HG02981 (cell line): ENCODE results near the gene ALOX12B.
"Not testable (repeated sequence)": the region's sequence is repeated elsewhere in the genome, so short reads cannot be mapped to it uniquely, and the experiment has no call there.

ENCODE experiments used
- ATAC-seq: cut with Tn5 transposase; IDR thresholded peaks from one replicate; pipeline ENCODE4 v1.9.1; 2021; ENCODE audit warnings: mild to moderate bottlenecking, moderate library complexity; ENCODE audit not compliant: unreplicated experiment

ALOX12B gene

DNA sequence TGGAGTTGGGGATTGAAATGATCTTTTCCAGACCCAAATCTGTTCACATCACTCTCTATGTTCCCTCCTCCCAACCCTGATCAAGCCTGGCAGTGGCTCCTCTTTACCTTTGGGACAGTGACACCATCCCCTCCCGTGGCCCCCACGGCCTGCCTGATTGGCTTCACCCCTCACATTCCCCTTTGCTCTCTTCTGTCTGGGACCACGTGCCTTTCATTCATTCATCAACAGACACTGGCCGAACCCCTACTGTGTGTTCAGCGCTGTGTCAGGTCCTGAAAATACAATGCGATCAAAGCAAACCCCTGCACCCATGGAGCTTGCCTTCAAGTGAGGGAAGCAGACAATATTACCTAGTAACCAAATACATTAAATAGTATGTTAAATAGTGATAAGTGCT is 2.2 kb upstream of the ALOX12B start:
- no peak for ATAC-seq

- ATAC-seq: no peak
These were observed 375 bp upstream of the ALOX12B start for GRCh38 chr17:8087952-8088230.

DNA sequence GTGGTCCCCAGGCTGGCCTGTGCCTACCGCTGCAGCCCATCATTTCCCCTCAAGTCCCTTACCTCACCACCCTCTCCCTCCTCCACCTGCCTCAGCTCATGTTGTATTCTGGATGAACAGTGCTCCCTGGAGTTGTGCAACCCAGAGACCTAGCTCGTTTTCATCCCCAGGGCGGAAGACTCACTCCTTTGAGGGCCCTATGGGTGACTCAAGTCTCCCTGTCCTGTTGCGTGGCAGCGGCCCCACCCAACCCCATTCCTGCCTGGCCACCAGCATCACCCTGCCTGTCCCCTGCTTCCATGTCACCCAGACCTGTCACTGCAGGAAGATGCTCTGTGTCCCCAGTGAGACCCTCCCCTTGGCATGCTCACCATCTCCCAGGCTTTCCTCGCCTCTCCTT is 3.3 kb downstream of the ALOX12B start:
- ATAC-seq: no peak

GRCh38 chr17:8082292-8082691 is 5.2 kb downstream of the ALOX12B start:
- no peak for ATAC-seq

DNA sequence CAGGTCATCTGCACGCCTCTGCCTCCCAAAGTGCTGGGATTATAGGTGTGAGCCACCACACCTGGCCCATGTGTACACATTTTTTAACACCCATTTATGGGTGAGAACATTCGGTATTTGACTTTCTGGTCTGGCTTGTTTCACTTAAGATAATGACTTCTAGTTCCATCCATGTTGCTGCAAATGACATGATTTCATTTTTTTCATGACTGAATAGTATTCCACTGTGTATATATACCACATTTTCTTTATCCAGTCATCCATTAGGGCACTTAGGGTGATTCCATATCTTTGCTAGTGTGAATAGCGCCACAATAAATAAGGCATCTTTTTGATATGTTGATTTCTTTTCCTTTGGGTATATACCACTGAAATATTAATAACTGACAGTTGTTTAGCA is 5.6 kb downstream of the ALOX12B start:
- ATAC-seq: no peak

GRCh38 chr17:8080799-8081219 is 6.7 kb downstream of the ALOX12B start:
- no peak for ATAC-seq

DNA sequence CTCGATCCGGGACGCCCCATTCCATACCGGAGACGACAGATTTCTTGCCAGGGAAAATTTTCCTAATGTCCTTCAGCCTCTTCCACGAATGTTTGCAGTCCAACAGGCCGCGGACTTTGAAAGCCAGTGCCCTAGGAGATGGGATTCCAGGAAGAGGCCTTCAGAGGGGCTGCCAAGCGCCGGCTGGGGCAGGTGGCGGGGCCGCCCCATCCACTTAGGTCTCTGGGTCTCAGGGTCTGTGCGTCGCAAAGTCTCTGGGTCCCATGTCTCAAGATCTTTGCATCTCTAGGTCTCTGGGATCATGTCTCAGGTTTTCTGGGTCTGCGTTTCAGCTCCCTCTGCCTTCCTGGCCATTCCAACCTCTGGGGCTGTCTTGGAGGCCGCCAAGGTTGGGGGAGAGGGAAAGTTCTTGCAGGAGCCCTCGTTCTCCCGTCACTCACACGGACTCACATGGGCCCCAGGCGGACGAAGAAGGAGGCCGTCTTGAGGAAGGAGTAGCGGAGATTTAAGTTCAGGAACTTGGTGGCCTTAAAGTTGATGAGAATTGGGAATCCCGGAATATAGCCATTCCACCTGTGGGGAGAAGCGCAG is 7.2 kb downstream of the ALOX12B start:
- no peak for ATAC-seq

- no peak for ATAC-seq
These were observed 8.0 kb downstream of the ALOX12B start for GRCh38 chr17:8079291-8080207.

GRCh38 chr17:8077939-8078338 is 9.6 kb downstream of the ALOX12B start:
- ATAC-seq: not testable (repeated sequence)

- no peak for ATAC-seq
These were observed 10.8 kb downstream of the ALOX12B start for GRCh38 chr17:8076502-8077266.

- no peak for ATAC-seq
These were observed 11.8 kb downstream of the ALOX12B start for GRCh38 chr17:8075574-8076342.

DNA sequence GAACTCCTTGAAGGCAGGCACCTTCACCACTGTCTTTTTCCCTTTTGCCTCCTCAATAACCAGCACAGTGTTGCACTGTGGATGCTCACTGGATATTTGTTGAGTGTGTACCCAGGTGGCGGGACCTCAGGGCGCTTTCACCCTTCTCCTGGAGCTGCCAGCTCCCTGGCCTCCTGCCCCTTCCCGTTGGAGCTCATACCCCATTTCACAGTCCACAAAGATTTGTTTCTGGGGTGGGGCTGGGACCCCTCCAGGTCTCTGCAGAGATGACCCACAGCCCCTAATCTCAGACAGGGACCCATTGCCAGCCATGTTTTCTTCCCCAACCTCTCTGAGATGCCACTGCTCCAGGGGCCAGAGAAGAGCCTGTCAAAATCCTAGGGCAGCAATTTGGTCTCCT is 12.4 kb downstream of the ALOX12B start:
- ATAC-seq: no peak

DNA sequence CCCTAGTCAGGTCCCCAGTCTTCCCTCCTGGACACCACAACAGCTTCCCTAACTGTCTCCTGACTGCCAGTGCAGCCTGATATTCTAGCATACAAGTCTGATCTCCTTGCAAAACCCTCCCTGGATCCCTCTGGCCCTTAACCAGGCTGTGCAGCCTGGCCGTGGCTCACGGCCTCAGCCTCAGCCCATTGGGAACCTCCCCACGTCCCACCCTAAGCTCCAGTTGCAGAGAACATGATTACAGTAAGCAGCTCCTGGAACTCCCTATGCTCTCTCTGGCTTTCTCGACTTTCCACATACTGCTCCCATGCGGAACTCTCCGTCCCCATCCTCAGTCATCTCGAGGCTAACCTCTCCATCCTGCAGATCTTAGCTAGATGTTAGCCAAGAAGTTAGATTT is 13.0 kb downstream of the ALOX12B start:
- ATAC-seq: no peak

GRCh38 chr17:8073627-8074484 is 13.7 kb downstream of the ALOX12B start:
- no peak for ATAC-seq

DNA sequence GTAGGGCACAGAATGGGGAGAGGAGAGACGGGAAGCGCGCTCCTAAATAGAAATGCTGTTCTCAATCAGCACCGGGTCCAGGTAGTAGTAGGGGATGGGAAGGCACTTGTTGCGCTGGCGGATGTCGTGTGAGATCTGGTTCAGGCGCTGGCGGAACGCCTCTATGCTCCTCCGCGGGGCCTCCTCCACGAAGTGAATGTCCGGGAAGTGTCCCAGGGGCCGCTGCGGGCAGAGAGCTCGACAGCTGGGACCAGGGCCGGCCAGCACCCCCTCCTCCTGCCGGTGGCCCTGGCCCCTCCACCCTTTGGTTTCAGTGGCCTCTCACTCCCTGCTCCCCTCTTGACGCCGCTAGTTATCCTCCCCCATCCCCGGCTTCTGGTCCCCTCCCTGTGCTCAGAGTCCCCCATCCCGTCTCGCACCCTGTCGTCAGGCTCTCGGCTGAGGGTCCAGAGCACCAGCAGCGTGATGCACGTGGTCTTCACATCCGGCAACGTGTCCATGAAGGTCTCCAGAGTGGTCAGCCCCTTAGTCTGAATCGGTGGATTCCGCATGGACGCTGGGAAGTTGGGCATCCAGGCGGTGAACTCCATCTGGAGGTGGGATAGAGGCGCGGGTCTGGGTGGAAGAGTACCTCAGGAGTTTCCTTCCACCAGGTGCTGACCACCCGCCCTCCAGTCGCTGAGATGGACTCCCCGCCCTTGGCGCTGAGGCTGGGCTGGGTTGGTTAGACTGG is 14.6 kb downstream of the ALOX12B start:
- ATAC-seq: no peak

DNA sequence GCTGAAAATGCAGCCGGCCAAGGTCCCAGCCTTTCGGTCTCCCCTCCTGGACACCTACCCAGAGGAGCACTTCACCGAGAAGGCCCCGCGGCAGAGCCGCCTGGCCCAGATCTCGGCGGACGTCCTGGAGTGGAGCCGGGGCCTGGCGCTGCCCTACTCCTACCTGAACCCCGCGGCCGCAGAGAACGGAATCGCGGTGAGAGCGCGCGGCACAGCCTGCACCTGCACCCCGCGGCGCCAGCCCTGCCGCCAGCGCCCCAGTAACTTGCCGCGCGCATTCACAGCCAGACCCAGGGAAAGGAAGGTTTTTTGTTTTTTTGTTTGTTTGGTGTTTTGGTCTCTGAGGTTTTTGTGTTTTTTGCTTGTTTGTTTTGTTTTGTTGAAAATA is 15.2 kb downstream of the ALOX12B start:
- no peak for ATAC-seq

- no peak for ATAC-seq
These were observed 16.0 kb downstream of the ALOX12B start for GRCh38 chr17:8071496-8071895.

- no peak for ATAC-seq
These were observed 18.0 kb downstream of the ALOX12B start for GRCh38 chr17:8069587-8069860.

DNA sequence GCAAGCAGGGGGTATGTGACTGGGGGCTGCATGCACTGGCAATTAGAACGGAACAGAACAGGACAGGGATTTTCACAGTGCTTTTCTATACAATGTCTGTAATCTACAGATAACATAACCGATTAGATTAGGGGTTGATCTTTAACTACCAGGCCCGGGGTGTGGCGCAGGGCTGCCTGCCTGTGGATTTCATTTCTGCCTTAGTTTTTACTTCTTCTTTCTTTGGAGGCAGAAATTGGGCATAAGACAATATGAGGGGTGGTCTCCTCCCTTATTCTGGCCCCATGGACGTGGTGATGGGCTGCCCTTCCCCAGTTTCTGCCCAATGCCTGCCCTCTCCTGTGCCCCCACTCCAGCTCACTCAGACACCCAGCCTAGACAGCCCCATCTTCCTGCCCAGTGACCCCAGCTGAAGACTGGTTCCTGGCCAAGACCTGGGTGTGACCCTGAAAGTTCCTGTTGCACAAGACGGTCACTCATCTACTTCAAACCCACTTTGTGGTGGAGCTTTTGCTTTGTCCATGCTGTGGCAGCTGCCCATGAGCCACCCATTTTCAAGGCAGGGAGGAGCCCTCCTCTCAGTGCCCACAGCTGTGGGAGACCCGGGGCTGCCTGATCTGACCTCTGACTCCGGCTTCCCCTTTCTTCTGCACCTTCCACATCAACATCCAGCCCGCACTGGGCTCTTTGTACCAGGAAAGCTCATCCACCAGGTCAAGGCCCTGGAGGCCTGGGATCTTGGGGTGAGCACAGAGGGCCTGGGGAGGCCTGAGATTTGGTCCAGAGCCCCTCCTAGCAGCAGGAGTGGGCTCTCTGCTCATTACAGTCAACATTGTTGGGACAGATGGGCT is 18.6 kb downstream of the ALOX12B start:
- ATAC-seq: no peak
